GM18873 (cell line): ENCODE results near the gene OCIAD2.
"Not testable (repeated sequence)": the region's sequence is repeated elsewhere in the genome, so short reads cannot be mapped to it uniquely, and the experiment has no call there.

Experiments used
- ATAC-seq: cut with Tn5 transposase; IDR thresholded peaks from one replicate; pipeline ENCODE4 v1.9.1; 2021; ENCODE audit warnings: mild to moderate bottlenecking, moderate library complexity, moderate number of reproducible peaks; ENCODE audit not compliant: unreplicated experiment, low FRiP score

Gene OCIAD2, protein sequence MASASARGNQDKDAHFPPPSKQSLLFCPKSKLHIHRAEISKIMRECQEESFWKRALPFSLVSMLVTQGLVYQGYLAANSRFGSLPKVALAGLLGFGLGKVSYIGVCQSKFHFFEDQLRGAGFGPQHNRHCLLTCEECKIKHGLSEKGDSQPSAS

GRCh38 chr4:48906206-48907173 is at the start of gene OCIAD2:
OCIAD2 (minus strand) TSS chr4:48906774; CDS start chr4:48904549, 2,225 bp downstream.
- ATAC-seq = peak; percentile 94

DNA sequence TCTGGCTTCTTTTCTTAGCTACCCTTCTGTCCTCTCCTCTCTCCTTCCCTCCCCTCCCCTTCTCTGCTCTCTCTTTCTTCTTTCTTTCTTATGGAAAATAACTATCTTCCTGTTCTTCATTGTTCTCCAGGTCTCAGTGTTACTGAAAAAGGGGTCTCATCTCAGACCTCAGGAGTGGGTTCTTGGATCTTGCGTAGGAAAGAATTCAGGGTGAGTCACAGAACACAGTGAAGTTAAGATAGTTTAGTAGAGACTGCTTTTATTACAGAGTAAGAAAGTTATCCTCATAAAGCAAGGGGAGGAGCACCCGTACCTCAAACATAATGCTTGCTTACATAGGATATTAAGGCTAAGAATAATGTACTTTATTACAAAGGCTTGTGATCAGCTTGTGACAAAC is 47.7 kb upstream of the OCIAD2 start:
- no peak for ATAC-seq

- ATAC-seq = no peak
Measured at GRCh38 chr4:48949518-48950219, 43.1 kb upstream of the OCIAD2 start.

- ATAC-seq = no peak
Measured at GRCh38 chr4:48949086-48949485, 42.5 kb upstream of the OCIAD2 start.

GRCh38 chr4:48947731-48948130 is 41.2 kb upstream of the OCIAD2 start:
- no peak for ATAC-seq

DNA sequence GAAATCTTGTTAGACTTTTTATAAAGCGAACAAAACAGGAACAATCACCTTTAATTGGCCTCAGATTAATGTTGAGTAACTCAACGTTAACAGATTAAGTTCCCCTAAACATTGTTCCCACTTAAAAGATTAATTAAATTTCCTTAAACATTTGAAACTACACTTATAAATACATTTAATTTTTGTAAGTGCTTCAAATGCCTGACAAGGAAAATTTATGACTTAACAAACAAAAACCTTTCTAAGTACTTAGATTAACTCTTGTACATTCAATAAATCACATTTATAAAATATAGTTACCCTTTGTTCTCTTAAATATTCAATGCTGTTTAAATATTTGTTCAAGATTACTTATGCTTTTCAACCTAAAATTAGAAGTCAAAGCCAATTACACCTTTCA is 39.4 kb upstream of the OCIAD2 start:
- ATAC-seq = no peak

DNA sequence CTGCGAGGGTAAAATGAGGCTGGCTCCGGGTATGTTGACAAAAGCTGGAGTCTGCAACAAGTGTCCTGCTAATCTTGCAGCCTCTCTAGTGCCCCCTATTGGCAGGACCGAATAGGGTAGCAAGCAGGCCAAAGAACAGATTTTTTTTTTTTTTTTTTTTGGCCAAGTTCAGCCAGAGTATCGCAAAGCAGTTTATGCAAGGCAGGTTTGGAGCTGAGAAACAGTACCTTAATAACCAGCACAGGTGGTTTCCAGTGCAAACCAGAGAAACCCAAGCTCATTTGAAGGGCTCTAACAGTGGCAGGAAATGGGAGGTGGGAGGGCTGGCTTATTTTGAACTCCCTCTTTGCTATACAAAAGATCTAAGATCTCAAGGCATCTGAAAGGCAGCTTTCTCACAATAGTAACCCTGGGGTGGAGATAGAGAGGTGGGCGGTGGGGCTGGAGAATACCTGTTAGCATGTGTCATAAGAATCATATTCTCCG is 38.2 kb upstream of the OCIAD2 start:
- ATAC-seq = no peak

DNA sequence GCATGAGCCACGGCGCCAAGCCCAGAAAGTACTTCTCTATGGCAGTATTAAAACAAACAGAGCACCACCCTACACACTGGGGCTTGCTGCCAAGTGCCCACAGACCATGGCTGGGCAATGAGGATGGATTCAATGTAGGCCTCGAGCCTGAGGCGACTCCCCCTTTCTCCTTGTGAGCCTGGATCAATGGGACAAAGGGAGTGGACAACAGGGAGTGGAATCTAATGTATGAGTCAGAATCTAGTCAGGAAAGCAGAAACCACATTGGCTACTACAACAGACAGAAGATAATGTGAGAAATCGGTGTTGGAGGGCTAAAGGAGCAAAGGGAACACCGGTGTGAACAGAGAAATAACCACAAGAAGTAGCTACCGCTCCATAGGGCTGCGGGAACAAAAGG is 37.7 kb upstream of the OCIAD2 start:
- no peak for ATAC-seq

GRCh38 chr4:48943387-48943786 is 36.8 kb upstream of the OCIAD2 start:
- no peak for ATAC-seq

GRCh38 chr4:48939785-48940184 is 33.2 kb upstream of the OCIAD2 start:
- no peak for ATAC-seq

DNA sequence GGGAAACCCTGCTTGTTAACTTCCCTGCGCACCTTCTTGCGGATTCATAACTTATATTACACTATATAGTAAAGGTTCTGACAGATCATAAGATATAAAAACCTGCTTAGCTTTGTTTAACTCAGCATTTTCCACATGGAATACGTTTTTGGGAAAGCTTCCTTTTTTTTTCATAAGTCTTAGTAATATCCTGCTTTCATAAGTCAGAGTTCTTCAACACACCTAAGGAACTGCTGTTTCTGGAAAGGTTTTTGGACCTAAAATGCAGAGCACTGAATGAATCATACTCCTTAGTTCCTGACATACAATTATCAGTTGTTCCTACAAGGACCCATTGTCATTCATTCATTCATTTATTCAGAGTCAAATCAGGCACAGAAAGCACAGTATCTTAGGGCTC is 32.3 kb upstream of the OCIAD2 start:
- no peak for ATAC-seq

- no peak for ATAC-seq
Measured at GRCh38 chr4:48937033-48937432, 30.5 kb upstream of the OCIAD2 start.

DNA sequence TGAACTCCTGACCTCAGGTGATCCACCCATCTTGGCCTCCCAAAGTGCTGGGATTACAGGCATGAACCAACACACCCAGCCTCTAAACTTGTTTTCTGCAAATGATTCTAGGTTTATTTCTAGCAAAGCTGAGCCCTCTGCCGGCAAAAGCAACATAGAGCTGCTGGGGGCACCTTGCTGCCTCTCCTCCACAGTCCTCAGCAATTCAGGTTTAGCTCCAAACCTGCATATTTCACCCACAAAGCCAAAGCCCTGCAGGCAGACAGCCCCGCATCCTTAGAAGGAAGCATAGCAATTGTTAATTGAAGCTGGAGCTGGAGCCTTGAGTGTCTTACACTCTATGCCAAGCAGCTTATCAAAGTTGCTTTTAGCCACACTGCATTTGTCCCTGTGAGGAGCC is 24.9 kb upstream of the OCIAD2 start:
- ATAC-seq = no peak

GRCh38 chr4:48930654-48931053 is 24.1 kb upstream of the OCIAD2 start:
- no peak for ATAC-seq

DNA sequence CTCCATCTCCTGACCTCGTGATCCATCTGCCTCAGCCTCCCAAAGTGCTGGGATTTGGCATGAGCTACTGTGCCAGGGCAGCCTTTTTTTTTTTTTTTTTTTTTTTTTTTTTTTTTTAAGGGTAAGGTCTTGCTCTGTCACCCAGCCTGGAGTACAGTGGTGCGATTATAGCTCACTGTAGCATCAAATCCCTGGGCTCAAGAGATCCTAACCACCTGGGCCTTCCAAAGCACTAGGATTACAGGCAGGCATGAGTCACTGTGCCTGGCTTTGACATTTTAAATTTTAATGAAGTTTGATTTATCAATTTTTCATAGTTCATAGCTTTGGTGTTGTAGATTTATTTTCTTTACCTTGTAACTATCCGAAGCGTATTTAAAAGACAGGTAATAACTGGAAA is 17.8 kb upstream of the OCIAD2 start:
- ATAC-seq = no peak

GRCh38 chr4:48923065-48923464 is 16.5 kb upstream of the OCIAD2 start:
- ATAC-seq = not testable (repeated sequence)

- ATAC-seq = no peak
Measured at GRCh38 chr4:48914311-48914710, 7.7 kb upstream of the OCIAD2 start.

DNA sequence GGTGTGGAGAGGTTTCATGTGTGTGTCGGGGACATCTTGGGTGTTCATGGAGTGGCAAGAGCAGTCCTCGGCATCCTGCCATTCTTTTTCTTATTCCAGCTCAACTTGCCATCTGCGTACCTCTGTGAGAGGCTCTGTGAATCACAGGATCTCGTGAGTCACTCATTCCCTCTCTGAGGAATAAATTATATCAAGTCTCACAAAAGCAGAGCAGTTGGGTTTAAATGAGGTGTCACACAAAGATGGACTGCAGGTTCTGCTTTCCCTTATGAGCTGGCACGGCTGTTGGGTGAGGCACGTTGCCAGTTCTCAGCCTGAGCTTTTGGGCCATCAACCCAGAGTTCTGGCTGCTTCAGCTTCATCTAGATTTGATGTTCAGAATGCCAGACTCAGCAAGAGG is 6.8 kb upstream of the OCIAD2 start:
- ATAC-seq = no peak

DNA sequence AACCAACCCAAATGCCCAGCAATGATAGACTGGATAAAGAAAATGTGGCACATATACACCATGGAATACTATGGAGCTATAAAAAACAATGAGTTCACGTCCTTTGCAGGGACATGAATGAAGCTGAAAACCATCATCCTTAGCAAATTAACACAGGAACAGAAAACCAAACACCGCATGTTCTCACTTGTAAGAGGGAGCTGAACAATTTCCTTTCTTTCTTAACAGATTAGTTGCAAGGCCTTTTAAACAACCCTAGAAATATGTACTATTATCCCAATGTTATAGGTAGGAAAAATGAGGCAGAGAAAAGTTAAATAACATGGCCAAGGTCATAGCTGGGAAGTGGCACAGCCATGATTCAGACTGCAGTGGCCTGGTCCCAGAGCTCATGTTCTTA is 5.8 kb upstream of the OCIAD2 start:
- no peak for ATAC-seq

GRCh38 chr4:48910511-48910910 is 3.9 kb upstream of the OCIAD2 start:
- no peak for ATAC-seq

DNA sequence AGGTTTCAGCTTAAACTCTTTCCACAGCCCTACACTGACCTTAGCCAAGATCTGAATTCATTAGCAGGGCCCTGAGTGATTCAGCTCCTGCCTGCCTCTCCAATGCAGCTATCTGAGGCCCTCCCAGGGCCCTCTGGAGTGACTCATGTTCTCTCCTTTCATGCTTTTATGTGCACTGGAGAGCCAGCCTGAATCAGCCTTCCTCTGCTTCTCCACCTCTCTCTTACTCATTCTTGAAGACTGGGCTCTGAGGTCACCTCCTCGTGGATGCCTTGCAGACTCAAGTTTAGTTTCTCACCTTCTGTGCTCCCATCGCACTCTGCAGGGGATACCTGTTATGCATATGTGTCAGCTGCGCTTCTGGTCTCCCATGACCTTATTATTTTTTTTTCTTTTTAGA is 3.1 kb upstream of the OCIAD2 start:
- ATAC-seq = no peak
